Tracheal epithelial cell (primary cell): ENCODE data around the gene EXTL2. TPM values are rescaled to one million over a fixed set of nuclear protein-coding genes. Genes with fewer than 3 reads are reported as not detected.

ENCODE experiments used
- total RNA-seq: library from RNA; depleted of rRNA; stranded (reverse); fragments of >200 nt; gene quantifications from 2 replicates; pipeline ENCODE4 v1.2.1, GENCODE V29; 2014

Gene EXTL2, protein sequence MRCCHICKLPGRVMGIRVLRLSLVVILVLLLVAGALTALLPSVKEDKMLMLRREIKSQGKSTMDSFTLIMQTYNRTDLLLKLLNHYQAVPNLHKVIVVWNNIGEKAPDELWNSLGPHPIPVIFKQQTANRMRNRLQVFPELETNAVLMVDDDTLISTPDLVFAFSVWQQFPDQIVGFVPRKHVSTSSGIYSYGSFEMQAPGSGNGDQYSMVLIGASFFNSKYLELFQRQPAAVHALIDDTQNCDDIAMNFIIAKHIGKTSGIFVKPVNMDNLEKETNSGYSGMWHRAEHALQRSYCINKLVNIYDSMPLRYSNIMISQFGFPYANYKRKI
- total RNA-seq, result 4.3 and 5.1 TPM in 2 replicates

DNA sequence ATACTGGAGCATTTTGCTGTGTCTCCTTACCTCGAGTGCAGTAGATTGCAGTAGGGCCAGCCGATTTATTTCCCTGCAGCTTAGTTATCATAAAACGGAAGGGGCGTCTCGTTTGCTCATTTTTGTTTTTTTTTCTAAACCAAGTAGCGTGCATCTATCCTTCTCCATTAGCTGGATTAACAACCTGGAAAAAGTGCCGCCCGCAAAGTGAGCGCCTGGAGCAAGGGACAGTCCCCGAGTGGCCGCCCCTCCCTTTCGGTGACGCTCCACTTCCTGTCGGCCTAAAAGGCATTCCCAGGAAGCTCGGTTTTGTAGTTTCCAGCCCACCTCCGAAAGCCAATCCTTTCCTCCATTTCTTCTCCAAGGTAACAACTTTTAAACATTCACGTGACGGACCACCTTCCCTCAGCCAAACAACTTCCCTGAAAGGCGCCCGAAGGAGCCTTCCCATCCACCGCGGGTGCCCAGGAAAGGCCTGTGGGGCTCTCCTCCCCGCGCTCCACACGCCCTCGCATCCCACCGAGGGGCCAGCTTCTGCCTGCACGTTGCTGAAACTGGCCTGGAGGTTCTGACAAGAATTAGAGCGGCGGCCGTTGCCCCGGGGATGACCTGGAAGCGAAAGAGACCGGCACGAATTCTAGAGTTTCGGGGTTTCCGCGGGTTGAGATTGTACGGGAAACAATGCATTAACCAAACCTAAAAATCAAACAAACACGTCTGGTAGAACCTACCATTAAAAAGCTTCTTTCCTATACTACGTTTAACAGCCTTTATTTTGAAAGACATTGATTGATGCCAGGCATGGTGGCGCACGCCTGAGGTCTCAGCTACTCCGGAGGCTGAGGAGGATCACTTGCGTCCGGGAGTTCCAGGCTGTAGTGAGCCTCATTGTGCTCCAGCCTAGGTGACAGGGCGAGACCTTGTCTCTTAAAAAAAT is at the start of gene EXTL2:
Gene EXTL2 (minus strand): TSS at position 240 of the 937 bp plus-strand sequence. CDS start 6,085 bp downstream, outside the sequence.

DNA sequence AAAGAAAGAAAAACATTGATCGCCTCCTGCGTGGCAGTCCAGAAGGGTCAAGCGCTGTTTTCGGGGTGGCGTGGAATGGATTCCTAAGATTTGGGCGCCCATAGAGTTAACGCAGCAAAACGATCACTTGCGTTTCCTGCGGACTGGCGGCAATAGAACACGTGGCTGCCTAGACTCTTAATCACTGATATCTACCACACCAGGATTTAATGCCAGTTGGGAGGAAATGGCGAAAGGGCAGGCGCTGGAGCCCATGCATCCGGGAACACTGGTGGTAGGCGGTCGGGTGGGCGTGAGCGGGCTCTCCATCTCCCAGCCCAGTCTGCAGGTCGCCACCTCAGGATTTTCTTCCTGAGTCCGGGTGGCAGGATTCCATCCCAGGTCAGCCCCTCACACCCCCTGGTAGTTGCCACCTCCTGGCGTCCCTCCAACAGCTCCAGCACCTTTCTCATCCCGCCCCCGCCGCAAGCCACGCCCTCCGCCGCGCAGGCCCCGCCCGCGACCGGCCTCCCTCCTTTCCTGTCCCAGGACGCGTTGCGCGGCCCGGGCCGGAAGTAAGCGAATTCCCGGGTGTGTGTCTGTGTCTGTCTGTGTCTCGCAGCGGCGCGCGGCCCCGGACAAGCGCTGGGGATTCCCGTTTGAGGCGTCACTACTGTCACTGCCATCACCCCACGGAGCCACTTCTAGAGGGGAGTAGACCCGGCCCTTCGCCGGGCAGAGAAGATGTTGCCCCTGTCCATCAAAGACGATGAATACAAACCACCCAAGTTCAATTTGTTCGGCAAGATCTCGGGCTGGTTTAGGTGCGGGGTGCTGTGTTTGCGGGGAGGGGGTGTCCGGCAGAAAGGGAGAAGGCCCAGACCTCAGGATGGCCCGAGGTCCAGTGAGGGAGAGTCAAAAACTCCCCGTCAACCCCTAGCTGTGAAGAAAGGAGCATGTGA is 1.2 kb upstream of the EXTL2 start, which contains the start of gene SLC30A7:
Gene SLC30A7 (plus strand): TSS at position 551 of the 941 bp plus-strand sequence. CDS start 173 bp downstream, at position 724.

Other genes with a start within 250 kb of the EXTL2 start
- 0.21 and 37.8 TPM in 2 replicates for gene VCAM1, start 175.1 kb downstream of the EXTL2 start, total RNA-seq
- gene SLC30A7, start 1.2 kb upstream of the EXTL2 start, total RNA-seq, result 24.5 and 38.1 TPM in 2 replicates
- 22.2 and 27.1 TPM in 2 replicates for gene DPH5, start 130.9 kb upstream of the EXTL2 start, total RNA-seq